Measurements from ENCODE around the gene EHBP1. TPM values are rescaled to one million over a fixed set of nuclear protein-coding genes. Genes with fewer than 3 reads are reported as not detected.
A peak's percentile ranks its signal among the peaks of the same experiment; 100 is the strongest.

The EHBP1 gene
- total and polyA plus RNA-seq, 11 donors, result 5.2 to 34.2 (median 18.1) TPM

DNA sequence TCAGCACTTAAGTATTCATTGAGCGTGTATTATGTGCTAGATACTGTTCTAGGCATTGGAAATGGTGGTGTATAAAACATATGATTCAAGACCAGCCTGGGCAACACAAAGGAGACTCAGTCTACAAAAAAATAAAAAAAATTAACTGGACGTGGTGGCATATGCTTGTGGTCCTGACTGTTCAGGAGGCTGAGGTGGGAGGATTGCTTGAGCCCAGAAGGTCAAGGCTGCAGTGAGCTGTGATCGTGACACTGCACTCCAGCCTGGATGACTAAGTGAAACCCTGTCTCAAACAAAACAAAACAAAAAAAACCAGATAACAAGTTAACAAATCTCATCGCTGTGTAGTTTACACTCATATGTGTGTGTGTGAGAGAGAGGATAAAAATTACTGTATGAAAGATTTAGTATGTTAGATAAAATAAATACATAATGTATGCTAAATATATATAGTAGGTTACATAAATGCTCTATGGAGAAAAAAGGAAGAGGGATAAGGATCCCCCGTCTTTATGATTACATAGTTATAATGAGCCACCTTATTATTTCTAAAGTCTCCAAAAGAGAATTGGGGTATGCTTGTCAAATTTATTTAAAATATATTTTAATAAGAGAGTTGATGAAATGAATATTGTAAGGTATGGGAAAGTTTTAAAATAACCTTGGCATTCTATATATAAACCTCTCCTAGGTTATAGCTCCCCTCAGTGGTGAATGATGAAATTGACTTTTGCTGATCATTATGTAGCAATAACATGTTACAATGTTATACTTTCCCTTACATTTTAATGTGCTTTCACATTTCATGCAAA is 69.2 kb downstream of the EHBP1 start:
- intact Hi-C loops (cut with DNase I), result loop anchor here (1.0 to 10.0 kb wide), 6 partner anchors 67 to 860 kb away; partner anchors contain the start of gene EHBP1 (in 2 of the 10)
- peak overlapping the region in 1 of 12 donors; percentile 15 for H3K27ac ChIP-seq
- WGBS, 4 donors, result 74 to 78% (median 74%) methylated on average over 5 of the region's 5 CpGs
- no peak overlapping the region for H3K4me3 ChIP-seq
- peaks cover 0 to 7% (median 0%) of the 10 kb centered on the region in 12 donors for H3K4me1 ChIP-seq
- TF ChIP-seq POLR2A (IDR thresholded peaks at IDR 0.05), result no peak
- TF ChIP-seq, protein P1, sequence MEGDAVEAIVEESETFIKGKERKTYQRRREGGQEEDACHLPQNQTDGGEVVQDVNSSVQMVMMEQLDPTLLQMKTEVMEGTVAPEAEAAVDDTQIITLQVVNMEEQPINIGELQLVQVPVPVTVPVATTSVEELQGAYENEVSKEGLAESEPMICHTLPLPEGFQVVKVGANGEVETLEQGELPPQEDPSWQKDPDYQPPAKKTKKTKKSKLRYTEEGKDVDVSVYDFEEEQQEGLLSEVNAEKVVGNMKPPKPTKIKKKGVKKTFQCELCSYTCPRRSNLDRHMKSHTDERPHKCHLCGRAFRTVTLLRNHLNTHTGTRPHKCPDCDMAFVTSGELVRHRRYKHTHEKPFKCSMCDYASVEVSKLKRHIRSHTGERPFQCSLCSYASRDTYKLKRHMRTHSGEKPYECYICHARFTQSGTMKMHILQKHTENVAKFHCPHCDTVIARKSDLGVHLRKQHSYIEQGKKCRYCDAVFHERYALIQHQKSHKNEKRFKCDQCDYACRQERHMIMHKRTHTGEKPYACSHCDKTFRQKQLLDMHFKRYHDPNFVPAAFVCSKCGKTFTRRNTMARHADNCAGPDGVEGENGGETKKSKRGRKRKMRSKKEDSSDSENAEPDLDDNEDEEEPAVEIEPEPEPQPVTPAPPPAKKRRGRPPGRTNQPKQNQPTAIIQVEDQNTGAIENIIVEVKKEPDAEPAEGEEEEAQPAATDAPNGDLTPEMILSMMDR (IDR thresholded peaks at IDR 0.05), result peak; percentile 76 to 96 (median 84)
- H3K9me3 ChIP-seq, result no peaks in the 10 kb centered on the region
- no peaks in the 10 kb centered on the region for H3K27me3 ChIP-seq
- ATAC-seq, result peak in 2 of 4 donors; percentile 52 to 75
- no peaks in the 10 kb centered on the region for H3K36me3 ChIP-seq
- DNase-seq, result no peak

DNA sequence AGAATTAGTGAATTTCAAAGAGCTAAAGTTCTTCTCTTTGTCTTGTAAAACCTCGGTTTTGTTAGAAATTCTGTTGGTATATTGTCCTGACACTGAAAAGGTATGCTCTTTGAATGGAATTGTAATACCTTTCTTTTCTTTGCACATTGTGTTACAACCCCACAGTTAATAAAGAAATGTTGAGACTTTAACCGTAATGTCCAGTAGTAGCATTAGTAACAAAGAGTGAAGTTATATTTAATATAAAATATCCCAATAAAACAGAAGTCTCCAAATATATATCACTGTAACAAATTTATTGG is 69.8 kb downstream of the EHBP1 start:
- peaks cover 0 to 7% (median 0%) of the 10 kb centered on the region in 12 donors for H3K4me1 ChIP-seq
- H3K36me3 ChIP-seq, result no peaks in the 10 kb centered on the region
- H3K27ac ChIP-seq, result no peak overlapping the region
- TF ChIP-seq, protein P1 (IDR thresholded peaks at IDR 0.05), result no peak
- DNase-seq (no peak), ATAC-seq (no peak)
- H3K27me3 ChIP-seq, result no peaks in the 10 kb centered on the region
- no peaks in the 10 kb centered on the region for H3K9me3 ChIP-seq
- H3K4me3 ChIP-seq, result no peak overlapping the region
- intact Hi-C loops (cut with DNase I), result loop anchor here in 9 of 10 donors (1.0 to 10.0 kb wide), 4 partner anchors 71 to 861 kb away; partner anchors contain the start of gene EHBP1 (in 1 of the 9)
- WGBS, 4 donors, result 27 to 36% (median 30%) methylated on average over 2 of the region's 2 CpGs

DNA sequence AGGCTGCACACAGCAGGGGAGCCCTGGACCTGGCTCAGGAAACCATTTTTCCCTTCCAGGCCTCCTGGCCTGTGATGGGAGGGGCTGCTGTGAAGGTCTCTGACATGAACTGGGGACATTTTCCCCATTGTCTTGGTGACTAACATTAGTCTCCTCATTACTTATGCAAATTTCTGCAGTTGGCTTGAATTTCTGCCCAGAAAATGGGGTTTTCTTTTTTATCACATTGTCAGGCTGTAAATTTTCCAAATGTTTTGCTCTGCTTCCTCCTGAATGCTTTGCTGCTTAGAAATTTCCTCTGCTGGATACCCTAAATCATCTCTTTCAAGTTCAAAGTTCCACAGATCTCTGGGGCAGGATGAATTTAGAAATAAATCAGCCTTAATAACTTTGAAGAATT is 78.2 kb downstream of the EHBP1 start:
- TF ChIP-seq POLR2A (IDR thresholded peaks at IDR 0.05), result no peak
- TF ChIP-seq, protein P1 (IDR thresholded peaks at IDR 0.05), result no peak
- H3K9me3 ChIP-seq, result no peaks in the 10 kb centered on the region
- H3K36me3 ChIP-seq, result no peaks in the 10 kb centered on the region
- H3K4me3 ChIP-seq, result no peak overlapping the region
- H3K27ac ChIP-seq, result no peak overlapping the region
- DNase-seq (no peak), ATAC-seq (no peak)
- H3K27me3 ChIP-seq, result no peaks in the 10 kb centered on the region
- H3K4me1 ChIP-seq, result peaks cover 0 to 4% (median 0%) of the 10 kb centered on the region in 12 donors
- intact Hi-C loops (cut with DNase I), result loop anchor here in 3 of 10 donors (10.0 kb wide), 2 partner anchors 121 to 241 kb away; no protein-coding TSS in a partner anchor

DNA sequence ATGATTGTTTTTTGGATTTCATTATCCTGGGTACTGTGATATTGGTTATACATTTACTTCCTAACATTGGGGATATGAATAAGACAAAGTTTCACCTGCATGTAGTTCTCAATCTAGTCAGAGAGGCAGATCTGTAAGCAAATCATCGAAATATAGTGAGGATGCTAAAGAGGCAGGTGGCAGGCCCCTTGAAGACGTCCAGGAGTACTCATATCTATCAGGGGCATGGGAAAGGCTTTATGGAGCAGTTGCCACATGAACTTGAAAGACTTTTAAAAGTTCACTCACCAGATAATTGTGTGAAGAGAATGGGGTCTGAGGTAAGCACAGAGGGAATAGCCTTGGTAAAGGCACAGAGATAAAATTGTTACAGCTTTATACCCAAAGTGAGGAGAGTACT is 78.8 kb downstream of the EHBP1 start:
- WGBS, 4 donors, result 50 to 98% (median 72%) methylated on average over 2 of the region's 2 CpGs
- TF ChIP-seq, protein P1 (IDR thresholded peaks at IDR 0.05), result no peak
- no peak for TF ChIP-seq POLR2A (IDR thresholded peaks at IDR 0.05)
- peaks cover 0 to 4% (median 0%) of the 10 kb centered on the region in 12 donors for H3K4me1 ChIP-seq
- H3K9me3 ChIP-seq, result no peaks in the 10 kb centered on the region
- H3K36me3 ChIP-seq, result no peaks in the 10 kb centered on the region
- ATAC-seq, result no peak
- no peak overlapping the region for H3K27ac ChIP-seq
- no peaks in the 10 kb centered on the region for H3K27me3 ChIP-seq
- DNase-seq, result no peak
- H3K4me3 ChIP-seq, result no peak overlapping the region
- intact Hi-C loops (cut with DNase I), result loop anchor here in 3 of 10 donors (10.0 kb wide), 2 partner anchors 120 to 240 kb away; no protein-coding TSS in a partner anchor
